Liver (tissue), 9 donors: ENCODE measurements around the gene SLC25A22. TPM values are rescaled to one million over a fixed set of nuclear protein-coding genes. Genes with fewer than 3 reads are reported as not detected.

Experiments
- DNase-seq: peaks from one replicate; pipeline ENCODE4 v3.0.0-alpha.2; 2017; ENCODE audit warnings: low spot score
- H3K27ac ChIP-seq, 2 donors: one replicate each; pipeline ENCODE4 v1.7.0; 2013; ENCODE audit warnings: inconsistent platforms in 2 of 2, low read length in 2 of 2, control low read depth in 1 of 2, low read depth in 1 of 2, mild to moderate bottlenecking in 1 of 2
- H3K27me3 ChIP-seq, 4 donors: one replicate each; pipeline versions ENCODE4 v1.6.1 to v1.7.0; 2013; ENCODE audit warnings: low read length in 3 of 4, inconsistent platforms in 1 of 4, mild to moderate bottlenecking in 1 of 4, moderate library complexity in 1 of 4; ENCODE audit not compliant: control insufficient read depth in 4 of 4, insufficient read depth in 4 of 4
- H3K36me3 ChIP-seq, 4 donors: one replicate each; pipeline versions ENCODE4 v1.6.1 to v1.7.0; 2013; ENCODE audit warnings: low read length in 3 of 4, mild to moderate bottlenecking in 3 of 4, low read depth in 1 of 4, moderate library complexity in 1 of 4; ENCODE audit not compliant: control insufficient read depth in 4 of 4, insufficient read depth in 3 of 4
- H3K4me1 ChIP-seq, 4 donors: one replicate each; pipeline versions ENCODE4 v1.6.1 to v1.7.0; 2013; ENCODE audit warnings: low read length in 3 of 4, mild to moderate bottlenecking in 3 of 4, moderate library complexity in 1 of 4; ENCODE audit not compliant: control insufficient read depth in 4 of 4, insufficient read depth in 4 of 4
- H3K4me3 ChIP-seq, 3 donors: one replicate each; pipeline versions ENCODE4 v1.6.1 to v1.7.0; 2013; ENCODE audit warnings: low read length in 3 of 3, control low read depth in 1 of 3, low read depth in 1 of 3, mild to moderate bottlenecking in 1 of 3
- H3K9ac ChIP-seq, 2 donors: one replicate each; pipeline ENCODE4 v1.7.0; 2013; ENCODE audit warnings: low read length in 2 of 2, mild to moderate bottlenecking in 2 of 2, moderate library complexity in 2 of 2, control low read depth in 1 of 2, low read depth in 1 of 2
- H3K9me3 ChIP-seq, 4 donors: one replicate each; pipeline versions ENCODE4 v1.6.1 to v1.7.0; 2013; ENCODE audit warnings: low read length in 3 of 4; ENCODE audit not compliant: control insufficient read depth in 4 of 4
- CTCF ChIP-seq: fragments of 150-350 bp; IDR thresholded peaks from 2 replicates; pipeline ENCODE4 v1.5.1; 2017; ENCODE audit warnings: improper control_type of control experiment, low read depth, low read length; ENCODE audit not compliant: missing input control
- EGR1 ChIP-seq, 2 donors: IDR thresholded peaks; 2 replicates each; pipeline ENCODE4 v1.6.1; 2016 to 2018; ENCODE audit warnings: antibody characterized with exemption in 2 of 2, low read depth in 2 of 2
- FOXA2 ChIP-seq: IDR thresholded peaks from 2 replicates; pipeline ENCODE4 v1.6.1; 2016; ENCODE audit warnings: antibody characterized with exemption
- HNF4A ChIP-seq, 2 donors: conservative IDR thresholded peaks; 2 replicates each; pipeline ENCODE4 v1.6.1; 2016; ENCODE audit warnings: antibody characterized with exemption in 2 of 2, mild to moderate bottlenecking in 2 of 2
- HNF4G ChIP-seq: IDR thresholded peaks from 2 replicates; pipeline ENCODE4 v1.6.1; 2016; ENCODE audit warnings: antibody characterized with exemption
- JUND ChIP-seq, 2 donors: IDR thresholded peaks; 2 replicates each; pipeline ENCODE4 v1.6.1; 2016; ENCODE audit warnings: antibody characterized with exemption in 2 of 2
- RAD21 ChIP-seq, 2 donors: IDR thresholded peaks; 2 replicates each; pipeline ENCODE4 v1.6.1; 2016; ENCODE audit warnings: antibody characterized with exemption in 2 of 2, mild to moderate bottlenecking in 2 of 2
- RXRA ChIP-seq, 2 donors: IDR thresholded peaks; 2 replicates each; pipeline ENCODE4 v1.6.1; 2017 to 2018; ENCODE audit warnings: antibody characterized with exemption in 2 of 2, mild to moderate bottlenecking in 1 of 2
- SP1 ChIP-seq: IDR thresholded peaks from 2 replicates; pipeline ENCODE4 v1.6.1; 2018; ENCODE audit warnings: antibody characterized with exemption, mild to moderate bottlenecking
- TAF1 ChIP-seq: conservative IDR thresholded peaks from 2 replicates; pipeline ENCODE4 v1.6.1; 2016; ENCODE audit warnings: antibody characterized with exemption, mild to moderate bottlenecking
- WGBS: extraction: QIAGEN DNeasy Blood & Tissue Kit; methylation state at CpG from one replicate; pipeline ENCODE4 v1.1.7; 2013; 5-methylcytosine and 5-hydroxymethylcytosine counted together
- polyA plus RNA-seq, 2 donors: library from polyadenylated mRNA; stranded (reverse) in 1 of 2; unstranded in 1 of 2; fragments of 200-250 nt in 1 of 2; fragments of >200 nt in 1 of 2; fragmentation: Nextera tagmentation in 1 of 2; extraction: Ambion mirVana in 1 of 2; gene quantifications; one replicate each; pipeline versions ENCODE4 v1.2.1 to v1.2.3, GENCODE V29; 2013 to 2015
- total RNA-seq, 2 donors: library from RNA; depleted of rRNA; stranded (reverse); fragments of >200 nt; gene quantifications; one replicate each; pipeline ENCODE4 v1.2.3, GENCODE V29; 2014
- TF ChIP-seq, protein P1 (sequence below): IDR thresholded peaks from 2 replicates; pipeline ENCODE4 v1.6.1; 2016; ENCODE audit warnings: antibody characterized with exemption, mild to moderate bottlenecking
- TF ChIP-seq, protein P2 (sequence below): IDR thresholded peaks from 2 replicates; pipeline ENCODE4 v1.6.1; 2016; ENCODE audit warnings: antibody characterized with exemption
- donor health status: healthy.
- donor health status: healthy.
- donor health status: healthy.
- donor health status: healthy.
- donor health status: healthy.

SLC25A22 gene
- total and polyA plus RNA-seq, 4 donors, result 5.3 to 26.8 (median 12.1) TPM

DNA sequence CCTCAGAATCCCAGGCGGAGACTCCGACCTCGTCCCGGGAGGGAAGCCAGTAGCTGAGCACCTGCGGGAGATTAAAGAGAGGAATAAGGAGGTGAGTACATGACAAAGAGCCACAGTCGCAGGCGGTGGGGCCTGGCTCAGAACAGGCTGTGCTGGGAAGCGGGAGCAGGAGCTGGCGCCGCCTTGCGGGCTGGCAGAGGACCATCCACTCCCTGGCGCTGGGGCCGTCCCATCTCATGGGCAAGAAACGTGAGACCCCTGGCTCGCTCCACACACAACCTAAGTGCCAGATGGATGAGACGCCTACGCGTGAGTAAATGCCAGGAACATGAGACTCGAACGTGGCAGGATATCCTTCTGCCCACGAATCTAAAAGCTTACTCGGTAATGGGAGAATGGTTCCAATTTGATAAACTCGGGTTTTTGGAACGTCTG is 14.5 kb downstream of the SLC25A22 start:
- peaks cover 5 to 13% (median 8%) of the 10 kb centered on the region in 4 donors for H3K4me1 ChIP-seq
- peak; percentile 52 for DNase-seq
- no peaks in the 10 kb centered on the region for H3K27me3 ChIP-seq
- WGBS, result 43% methylated on average over 24 of the region's 24 CpGs
- peaks cover 0 to 6% (median 2%) of the 10 kb centered on the region in 4 donors for H3K36me3 ChIP-seq
- no peak overlapping the region for H3K27ac ChIP-seq
- no peak overlapping the region for H3K4me3 ChIP-seq
- no peak for TF ChIP-seq SP1
- no peak for TF ChIP-seq HNF4A (conservative IDR thresholded peaks at IDR 0.05)
- no peak for TF ChIP-seq TAF1
- TF ChIP-seq RAD21 (IDR thresholded peaks at IDR 0.05), result peak in 1 of 2 donors; percentile 63
- TF ChIP-seq, protein P1, sequence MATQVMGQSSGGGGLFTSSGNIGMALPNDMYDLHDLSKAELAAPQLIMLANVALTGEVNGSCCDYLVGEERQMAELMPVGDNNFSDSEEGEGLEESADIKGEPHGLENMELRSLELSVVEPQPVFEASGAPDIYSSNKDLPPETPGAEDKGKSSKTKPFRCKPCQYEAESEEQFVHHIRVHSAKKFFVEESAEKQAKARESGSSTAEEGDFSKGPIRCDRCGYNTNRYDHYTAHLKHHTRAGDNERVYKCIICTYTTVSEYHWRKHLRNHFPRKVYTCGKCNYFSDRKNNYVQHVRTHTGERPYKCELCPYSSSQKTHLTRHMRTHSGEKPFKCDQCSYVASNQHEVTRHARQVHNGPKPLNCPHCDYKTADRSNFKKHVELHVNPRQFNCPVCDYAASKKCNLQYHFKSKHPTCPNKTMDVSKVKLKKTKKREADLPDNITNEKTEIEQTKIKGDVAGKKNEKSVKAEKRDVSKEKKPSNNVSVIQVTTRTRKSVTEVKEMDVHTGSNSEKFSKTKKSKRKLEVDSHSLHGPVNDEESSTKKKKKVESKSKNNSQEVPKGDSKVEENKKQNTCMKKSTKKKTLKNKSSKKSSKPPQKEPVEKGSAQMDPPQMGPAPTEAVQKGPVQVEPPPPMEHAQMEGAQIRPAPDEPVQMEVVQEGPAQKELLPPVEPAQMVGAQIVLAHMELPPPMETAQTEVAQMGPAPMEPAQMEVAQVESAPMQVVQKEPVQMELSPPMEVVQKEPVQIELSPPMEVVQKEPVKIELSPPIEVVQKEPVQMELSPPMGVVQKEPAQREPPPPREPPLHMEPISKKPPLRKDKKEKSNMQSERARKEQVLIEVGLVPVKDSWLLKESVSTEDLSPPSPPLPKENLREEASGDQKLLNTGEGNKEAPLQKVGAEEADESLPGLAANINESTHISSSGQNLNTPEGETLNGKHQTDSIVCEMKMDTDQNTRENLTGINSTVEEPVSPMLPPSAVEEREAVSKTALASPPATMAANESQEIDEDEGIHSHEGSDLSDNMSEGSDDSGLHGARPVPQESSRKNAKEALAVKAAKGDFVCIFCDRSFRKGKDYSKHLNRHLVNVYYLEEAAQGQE, result no peak
- TF ChIP-seq, protein P2, sequence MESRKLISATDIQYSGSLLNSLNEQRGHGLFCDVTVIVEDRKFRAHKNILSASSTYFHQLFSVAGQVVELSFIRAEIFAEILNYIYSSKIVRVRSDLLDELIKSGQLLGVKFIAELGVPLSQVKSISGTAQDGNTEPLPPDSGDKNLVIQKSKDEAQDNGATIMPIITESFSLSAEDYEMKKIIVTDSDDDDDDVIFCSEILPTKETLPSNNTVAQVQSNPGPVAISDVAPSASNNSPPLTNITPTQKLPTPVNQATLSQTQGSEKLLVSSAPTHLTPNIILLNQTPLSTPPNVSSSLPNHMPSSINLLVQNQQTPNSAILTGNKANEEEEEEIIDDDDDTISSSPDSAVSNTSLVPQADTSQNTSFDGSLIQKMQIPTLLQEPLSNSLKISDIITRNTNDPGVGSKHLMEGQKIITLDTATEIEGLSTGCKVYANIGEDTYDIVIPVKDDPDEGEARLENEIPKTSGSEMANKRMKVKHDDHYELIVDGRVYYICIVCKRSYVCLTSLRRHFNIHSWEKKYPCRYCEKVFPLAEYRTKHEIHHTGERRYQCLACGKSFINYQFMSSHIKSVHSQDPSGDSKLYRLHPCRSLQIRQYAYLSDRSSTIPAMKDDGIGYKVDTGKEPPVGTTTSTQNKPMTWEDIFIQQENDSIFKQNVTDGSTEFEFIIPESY, result no peak
- peak; percentile 30 for TF ChIP-seq CTCF
- TF ChIP-seq EGR1 (IDR thresholded peaks at IDR 0.05; ENCODE audit: low read depth in 2 of 2), result no peak
- H3K9ac ChIP-seq, result no peak overlapping the region
- no peaks in the 10 kb centered on the region for H3K9me3 ChIP-seq

DNA sequence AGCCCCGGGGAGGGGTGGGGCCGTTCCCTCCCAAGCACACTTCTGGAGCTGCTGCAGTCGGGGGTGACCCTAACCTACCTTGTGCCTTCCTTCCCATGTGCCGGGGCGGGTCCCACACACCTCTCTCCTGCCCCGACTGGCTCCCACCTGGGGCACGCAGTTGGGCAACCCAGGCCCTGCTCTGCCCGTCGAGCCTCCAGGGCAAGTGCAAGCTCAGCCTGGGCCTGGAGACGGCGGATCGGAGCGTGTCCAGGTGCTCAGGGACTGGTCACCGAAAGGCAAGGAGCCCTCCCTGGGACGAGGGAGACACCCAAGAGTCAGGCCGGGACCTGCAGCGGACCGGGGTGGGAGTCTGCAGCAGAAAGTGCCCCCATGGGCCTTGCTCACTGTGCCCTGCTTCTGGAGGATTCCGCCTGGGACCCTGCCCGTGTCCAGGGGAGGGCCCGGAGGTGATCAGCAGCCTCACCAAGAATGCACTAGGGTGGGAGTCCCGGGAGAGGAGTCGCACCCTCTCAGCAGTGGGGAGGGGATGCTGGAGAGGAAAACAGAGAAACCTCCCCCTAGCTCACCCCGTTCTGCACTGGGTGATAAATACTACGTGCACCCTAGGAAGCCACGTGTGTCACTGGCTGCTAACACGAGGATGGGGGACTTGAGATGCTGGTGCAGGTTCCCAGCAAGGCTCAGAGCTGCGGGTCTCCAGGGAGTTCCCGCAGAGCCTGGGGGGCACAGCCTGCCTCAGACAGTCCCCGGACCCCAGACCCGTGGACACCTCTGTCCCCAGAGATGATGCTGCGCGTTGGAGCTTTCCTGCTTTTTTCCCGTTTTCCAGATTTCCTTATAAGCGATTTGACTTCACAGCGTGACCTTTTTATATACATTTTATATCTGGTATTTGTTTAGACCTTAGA is 15.6 kb downstream of the SLC25A22 start:
- Histone ChIP-seq H3K27me3 (no peaks in the 10 kb centered on the region), H3K9me3 (no peaks in the 10 kb centered on the region), H3K4me1 (peaks cover 7 to 21% (median 13%) of the 10 kb centered on the region in 4 donors), H3K36me3 (peaks cover 0 to 6% (median 2%) of the 10 kb centered on the region in 4 donors), H3K4me3 (no peak overlapping the region), H3K27ac (no peak overlapping the region), H3K9ac (no peak overlapping the region)
- DNase-seq, result no peak
- WGBS, result 77% methylated on average over 36 of the region's 36 CpGs
- TF ChIP-seq EGR1 (IDR thresholded peaks at IDR 0.05; ENCODE audit: low read depth in 2 of 2) (no peak), FOXA2 (no peak), HNF4G (no peak), RAD21 (IDR thresholded peaks at IDR 0.05) (no peak), SP1 (no peak), TAF1 (no peak), HNF4A (conservative IDR thresholded peaks at IDR 0.05) (no peak), CTCF (no peak), JUND (IDR thresholded peaks at IDR 0.05) (no peak), RXRA (IDR thresholded peaks at IDR 0.05) (no peak)
- TF ChIP-seq, protein P1, result no peak
- TF ChIP-seq, protein P2, result no peak
